Umbilical cord (tissue), 2 donors: ENCODE data around the gene PACRG. TPM values are rescaled to one million over a fixed set of nuclear protein-coding genes. Genes with fewer than 3 reads are reported as not detected.
"Not testable (repeated sequence)": the region's sequence is repeated elsewhere in the genome, so short reads cannot be mapped to it uniquely, and the experiment has no call there.

ENCODE experiments used
- DNase-seq: peaks from one replicate; pipeline ENCODE4 v3.0.0-alpha.2; 2015; ENCODE audit warnings: low spot score
- total RNA-seq: library from RNA; depleted of rRNA; stranded (reverse); fragments of >200 nt; gene quantifications from one replicate; pipeline ENCODE4 v1.2.3, GENCODE V29; 2014; ENCODE audit warnings: low replicate concordance; ENCODE audit not compliant: insufficient read depth

The PACRG gene
- total RNA-seq, result 0.96 TPM

GRCh38 chr6:162727322-162728182 is at the start of gene PACRG, which contains the start of gene PRKN:
Gene PACRG, plus strand, starts transcription at chr6:162727974.
Gene PRKN, minus strand, starts transcription at chr6:162727766.
- DNase-seq, result peak; percentile 99

- not testable (repeated sequence) for DNase-seq
Measured at GRCh38 chr6:162678896-162679295, 48.9 kb upstream of the PACRG start.

- no peak for DNase-seq
Measured at GRCh38 chr6:162679681-162680080, 48.1 kb upstream of the PACRG start.

GRCh38 chr6:162680367-162680766 is 47.4 kb upstream of the PACRG start:
- no peak for DNase-seq

- DNase-seq, result no peak
Measured at GRCh38 chr6:162680871-162681270, 46.9 kb upstream of the PACRG start.

- no peak for DNase-seq
Measured at GRCh38 chr6:162681447-162681846, 46.3 kb upstream of the PACRG start.

- DNase-seq, result no peak
Measured at GRCh38 chr6:162683135-162683534, 44.6 kb upstream of the PACRG start.

GRCh38 chr6:162684052-162684451 is 43.7 kb upstream of the PACRG start:
- no peak for DNase-seq

- DNase-seq, result no peak
Measured at GRCh38 chr6:162684961-162685360, 42.8 kb upstream of the PACRG start.

- DNase-seq, result no peak
Measured at GRCh38 chr6:162685586-162685985, 42.2 kb upstream of the PACRG start.

- DNase-seq, result no peak
Measured at GRCh38 chr6:162688751-162689345, 38.9 kb upstream of the PACRG start.

- DNase-seq, result no peak
Measured at GRCh38 chr6:162690158-162690557, 37.6 kb upstream of the PACRG start.

GRCh38 chr6:162697872-162698403 is 29.8 kb upstream of the PACRG start:
- DNase-seq, result no peak

- no peak for DNase-seq
Measured at GRCh38 chr6:162698440-162698839, 29.3 kb upstream of the PACRG start.

- DNase-seq, result no peak
Measured at GRCh38 chr6:162699961-162700360, 27.8 kb upstream of the PACRG start.

- no peak for DNase-seq
Measured at GRCh38 chr6:162700966-162701365, 26.8 kb upstream of the PACRG start.

- DNase-seq, result no peak
Measured at GRCh38 chr6:162701551-162701950, 26.2 kb upstream of the PACRG start.

- DNase-seq, result no peak
Measured at GRCh38 chr6:162702446-162702845, 25.3 kb upstream of the PACRG start.

GRCh38 chr6:162704001-162704400 is 23.8 kb upstream of the PACRG start:
- DNase-seq, result no peak

GRCh38 chr6:162705736-162706135 is 22.0 kb upstream of the PACRG start:
- DNase-seq, result no peak

- peak; percentile 80 for DNase-seq
Measured at GRCh38 chr6:162706232-162706631, 21.5 kb upstream of the PACRG start.

GRCh38 chr6:162708971-162709370 is 18.8 kb upstream of the PACRG start:
- DNase-seq, result no peak

- DNase-seq, result no peak
Measured at GRCh38 chr6:162709431-162709830, 18.3 kb upstream of the PACRG start.
